Prostate gland (tissue), 2 donors: ENCODE results near the gene SLFN12.

Experiments
- POLR2A ChIP-seq: fragments of 450-650 bp; IDR thresholded peaks from one replicate; pipeline ENCODE4 v1.6.1; 2016; ENCODE audit warnings: antibody characterized with exemption, mild to moderate bottlenecking
- POLR2AphosphoS5 ChIP-seq: sonication (generic); formaldehyde crosslinking; IDR thresholded peaks from one replicate; pipeline ENCODE4 v1.6.1; 2017; ENCODE audit warnings: antibody characterized with exemption
- TF ChIP-seq, protein P1 (sequence below), 4 experiments: fragments of 200-600 bp in 2 of 4; fragments of 450-650 bp in 2 of 4; sonication (generic) in 2 of 4; IDR thresholded peaks; 1 replicate in 3 of 4; 2 replicates in 1 of 4; pipeline ENCODE4 v1.5.1; 2016 to 2019; ENCODE audit warnings: antibody characterized with exemption in 4 of 4, mild to moderate bottlenecking in 2 of 4, moderate library complexity in 2 of 4

DNA sequence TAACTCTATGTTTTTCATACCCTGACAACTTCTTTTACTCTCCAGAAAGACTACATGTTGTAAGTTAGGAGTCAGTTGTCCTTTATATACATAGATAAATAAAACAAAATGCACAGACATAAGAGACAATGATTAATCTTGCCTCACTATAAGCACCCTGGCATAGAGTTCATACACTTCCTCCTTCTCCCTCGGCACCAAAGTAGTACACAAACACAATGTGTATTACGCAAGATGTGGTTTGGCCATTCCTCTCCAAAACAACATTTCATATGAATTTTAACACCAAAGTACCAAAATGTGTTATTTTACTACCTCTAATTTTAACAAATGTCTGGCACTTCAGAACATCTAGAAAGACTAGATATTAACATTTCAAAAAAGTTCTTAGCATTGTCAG is 41.6 kb downstream of the SLFN12 start:
- no peak for TF ChIP-seq POLR2A
- TF ChIP-seq, protein P1, sequence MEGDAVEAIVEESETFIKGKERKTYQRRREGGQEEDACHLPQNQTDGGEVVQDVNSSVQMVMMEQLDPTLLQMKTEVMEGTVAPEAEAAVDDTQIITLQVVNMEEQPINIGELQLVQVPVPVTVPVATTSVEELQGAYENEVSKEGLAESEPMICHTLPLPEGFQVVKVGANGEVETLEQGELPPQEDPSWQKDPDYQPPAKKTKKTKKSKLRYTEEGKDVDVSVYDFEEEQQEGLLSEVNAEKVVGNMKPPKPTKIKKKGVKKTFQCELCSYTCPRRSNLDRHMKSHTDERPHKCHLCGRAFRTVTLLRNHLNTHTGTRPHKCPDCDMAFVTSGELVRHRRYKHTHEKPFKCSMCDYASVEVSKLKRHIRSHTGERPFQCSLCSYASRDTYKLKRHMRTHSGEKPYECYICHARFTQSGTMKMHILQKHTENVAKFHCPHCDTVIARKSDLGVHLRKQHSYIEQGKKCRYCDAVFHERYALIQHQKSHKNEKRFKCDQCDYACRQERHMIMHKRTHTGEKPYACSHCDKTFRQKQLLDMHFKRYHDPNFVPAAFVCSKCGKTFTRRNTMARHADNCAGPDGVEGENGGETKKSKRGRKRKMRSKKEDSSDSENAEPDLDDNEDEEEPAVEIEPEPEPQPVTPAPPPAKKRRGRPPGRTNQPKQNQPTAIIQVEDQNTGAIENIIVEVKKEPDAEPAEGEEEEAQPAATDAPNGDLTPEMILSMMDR (IDR thresholded peaks at IDR 0.05), result no peak
- no peak for TF ChIP-seq POLR2AphosphoS5
